Osteoblast (primary cell): ENCODE results near the gene CEP70. TPM values are rescaled to one million over a fixed set of nuclear protein-coding genes. Genes with fewer than 3 reads are reported as not detected.

ENCODE experiments used
- DNase-seq: peaks from one replicate; pipeline ENCODE4 v3.0.0; 2011; ENCODE audit warnings: low spot score, mixed read lengths; ENCODE audit not compliant: insufficient read length; ENCODE audit errors: missing footprints
- H2AFZ ChIP-seq: 2 replicates; pipeline ENCODE4 v1.6.0; 2011; ENCODE audit warnings: mild to moderate bottlenecking, low read length
- H3K27ac ChIP-seq: 2 replicates; pipeline ENCODE4 v1.5.1; 2011; ENCODE audit warnings: mild to moderate bottlenecking, low read depth, low read length, moderate library complexity
- H3K27me3 ChIP-seq: 2 replicates; pipeline ENCODE4 v1.6.0; 2012; ENCODE audit warnings: mild to moderate bottlenecking, control low read depth, inconsistent platforms, low read length, moderate library complexity; ENCODE audit not compliant: insufficient read depth
- H3K36me3 ChIP-seq: 2 replicates; pipeline ENCODE4 v1.5.1; 2011; ENCODE audit warnings: mild to moderate bottlenecking, low read length, control low read depth, moderate library complexity; ENCODE audit not compliant: insufficient read depth
- H3K4me1 ChIP-seq: 2 replicates; pipeline ENCODE4 v1.5.1; 2011; ENCODE audit warnings: mild to moderate bottlenecking, low read length, control low read depth, moderate library complexity; ENCODE audit not compliant: insufficient read depth
- H3K4me2 ChIP-seq: 2 replicates; pipeline ENCODE4 v1.6.0; 2011; ENCODE audit warnings: mild to moderate bottlenecking, low read length; ENCODE audit not compliant: insufficient read depth
- H3K4me3 ChIP-seq: fragments of 200-600 bp; sonication (generic); 3 replicates; pipeline ENCODE4 v1.5.1; 2012; ENCODE audit warnings: mild to moderate bottlenecking, low read length, inconsistent platforms; ENCODE audit not compliant: insufficient read depth
- H3K79me2 ChIP-seq: 2 replicates; pipeline ENCODE4 v1.6.0; 2012; ENCODE audit warnings: mild to moderate bottlenecking, low read length, control low read depth, inconsistent platforms; ENCODE audit not compliant: insufficient read depth
- H3K9me3 ChIP-seq: 2 replicates; pipeline ENCODE4 v1.5.1; 2011; ENCODE audit warnings: low read depth, low read length, control low read depth
- H4K20me1 ChIP-seq: 2 replicates; pipeline ENCODE4 v1.6.0; 2012; ENCODE audit warnings: mild to moderate bottlenecking, low read length, control low read depth; ENCODE audit not compliant: insufficient read depth
- CTCF ChIP-seq: IDR thresholded peaks from 2 replicates; pipeline ENCODE4 v1.5.1; 2011; ENCODE audit warnings: mild to moderate bottlenecking, low read depth, low read length, moderate library complexity; ENCODE audit errors: extremely low read depth
- total RNA-seq: library from RNA; depleted of rRNA; stranded (reverse); fragments of >200 nt; gene quantifications from 2 replicates; pipeline ENCODE4 v1.2.3, GENCODE V29; 2012

CEP70 gene
- total RNA-seq, 1 donor = 51.0 TPM

DNA sequence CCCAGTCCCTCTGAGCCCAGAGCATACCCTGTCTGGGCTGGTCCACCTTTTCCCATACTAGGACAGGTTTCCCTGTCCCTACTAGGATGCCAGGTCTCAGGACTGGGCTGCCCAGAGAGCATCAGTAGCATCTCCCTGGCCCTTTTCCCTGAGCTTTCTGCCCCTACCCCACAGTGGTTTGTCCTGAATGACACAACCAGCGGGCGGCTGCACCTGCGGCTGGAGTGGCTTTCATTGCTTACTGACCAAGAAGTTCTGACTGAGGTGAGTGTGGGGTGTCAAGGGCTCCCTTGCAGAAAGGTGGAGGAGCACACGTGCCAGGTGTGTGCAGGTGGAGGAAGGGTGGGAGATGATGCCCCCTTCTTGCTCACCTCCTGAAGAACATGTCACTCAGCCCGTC lies 126.1 kb downstream of the CEP70 start:
- H3K27me3 ChIP-seq = no peaks in the 10 kb centered on the region

GRCh38 chr3:138465925-138466324 lies 128.1 kb downstream of the CEP70 start:
- no peak overlapping the region for H3K4me3 ChIP-seq
- H3K36me3 ChIP-seq = no peaks in the 10 kb centered on the region
- DNase-seq = no peak
- H3K79me2 ChIP-seq = no peaks in the 10 kb centered on the region
- H2AFZ ChIP-seq = no peak overlapping the region
- no peaks in the 10 kb centered on the region for H4K20me1 ChIP-seq
- peaks cover 19% of the 10 kb centered on the region for H3K4me1 ChIP-seq
- H3K27me3 ChIP-seq = no peaks in the 10 kb centered on the region
- H3K4me2 ChIP-seq = no peak overlapping the region
- no peaks in the 10 kb centered on the region for H3K9me3 ChIP-seq
- H3K27ac ChIP-seq = no peak overlapping the region
- no peak for TF ChIP-seq CTCF

More for the DNA sequence above, 126.1 kb downstream of the CEP70 start:
- H4K20me1 ChIP-seq = no peaks in the 10 kb centered on the region
- H3K9me3 ChIP-seq = no peaks in the 10 kb centered on the region
- no peak overlapping the region for H2AFZ ChIP-seq
- TF ChIP-seq CTCF = no peak
- H3K27ac ChIP-seq = no peak overlapping the region
- no peak overlapping the region for H3K4me3 ChIP-seq
- no peak for DNase-seq
- no peaks in the 10 kb centered on the region for H3K79me2 ChIP-seq
- no peak overlapping the region for H3K4me2 ChIP-seq
- peaks cover 12% of the 10 kb centered on the region for H3K4me1 ChIP-seq
- H3K36me3 ChIP-seq = no peaks in the 10 kb centered on the region

- no peaks in the 10 kb centered on the region for H3K36me3 ChIP-seq
- no peaks in the 10 kb centered on the region for H3K79me2 ChIP-seq
- no peaks in the 10 kb centered on the region for H4K20me1 ChIP-seq
- TF ChIP-seq CTCF = no peak
- H3K4me2 ChIP-seq = no peak overlapping the region
- H3K4me1 ChIP-seq = peaks cover 19% of the 10 kb centered on the region
- DNase-seq = no peak
- H2AFZ ChIP-seq = no peak overlapping the region
- no peak overlapping the region for H3K27ac ChIP-seq
- no peak overlapping the region for H3K4me3 ChIP-seq
- H3K9me3 ChIP-seq = no peaks in the 10 kb centered on the region
- no peaks in the 10 kb centered on the region for H3K27me3 ChIP-seq
Measured at GRCh38 chr3:138465451-138465850, 128.6 kb downstream of the CEP70 start.

DNA sequence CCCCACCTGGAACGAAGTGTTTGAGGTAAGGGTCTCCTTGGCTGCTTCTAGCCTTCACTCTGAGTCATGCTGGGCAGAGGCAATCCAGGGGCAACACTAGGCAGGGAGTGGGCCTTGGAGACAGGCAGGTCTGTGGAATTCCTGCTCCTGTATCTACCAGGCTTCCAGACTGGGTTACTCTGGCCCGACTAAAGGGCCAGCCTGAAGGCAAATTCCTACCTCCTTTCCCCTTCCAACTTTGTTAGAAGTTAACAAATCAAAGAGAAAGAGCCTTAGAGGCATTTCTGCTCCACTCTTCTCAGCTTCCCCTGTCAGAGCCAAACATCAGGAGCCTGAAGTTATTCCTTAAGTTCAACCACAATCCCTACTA lies 129.6 kb downstream of the CEP70 start:
- Histone ChIP-seq H3K79me2 (no peaks in the 10 kb centered on the region), H3K4me2 (no peak overlapping the region)
- no peak for TF ChIP-seq CTCF

More for the DNA sequence above, 129.6 kb downstream of the CEP70 start:
- Histone ChIP-seq H3K27me3 (no peaks in the 10 kb centered on the region), H3K4me1 (peaks cover 17% of the 10 kb centered on the region), H4K20me1 (no peaks in the 10 kb centered on the region), H3K36me3 (no peaks in the 10 kb centered on the region), H3K4me3 (no peak overlapping the region), H3K27ac (no peak overlapping the region), H2AFZ (no peak overlapping the region), H3K9me3 (no peaks in the 10 kb centered on the region)
- DNase-seq = no peak
